ENCODE data around the gene HSF4. TPM values are rescaled to one million over a fixed set of nuclear protein-coding genes. Genes with fewer than 3 reads are reported as not detected.
"Not testable (repeated sequence)": the region's sequence is repeated elsewhere in the genome, so short reads cannot be mapped to it uniquely, and the experiment has no call there.

Gene HSF4
- total RNA-seq, result 49.9 TPM
- long read RNA-seq, partial matches to known transcripts, result 4 of 25 reads
- long read RNA-seq, other reads (novel, unspliced or antisense), result 19 of 25 reads

DNA sequence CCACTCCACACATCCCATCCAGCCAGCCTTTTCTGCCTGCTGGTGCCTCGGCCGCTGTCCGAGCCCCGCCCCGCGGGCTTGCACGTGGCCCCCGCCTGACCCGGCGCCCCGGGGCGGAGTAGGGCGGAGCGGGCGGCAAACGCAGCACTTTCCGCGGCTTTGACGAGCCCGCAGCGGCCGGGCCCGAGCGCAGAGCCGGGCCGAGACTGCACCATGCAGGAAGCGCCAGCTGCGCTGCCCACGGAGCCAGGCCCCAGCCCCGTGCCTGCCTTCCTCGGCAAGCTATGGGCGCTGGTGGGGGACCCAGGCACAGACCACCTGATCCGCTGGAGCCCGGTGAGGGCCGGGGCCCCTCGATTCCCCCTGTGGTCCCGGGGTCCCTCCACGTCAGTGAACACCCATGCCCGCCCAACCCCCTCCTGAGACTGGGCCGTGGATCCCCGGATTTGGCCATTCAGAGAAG is at the start of gene HSF4:
Gene HSF4, plus strand, starts transcription at position 147 of the 463 bp plus-strand sequence. Its CDS starts 67 bp downstream, at position 214.
- intact Hi-C loops (cut with DNase I), result no loop called here
- ATAC-seq, result peak; percentile 62
- peak; percentile 87 for DNase-seq (ENCODE audit: missing footprints)

DNA sequence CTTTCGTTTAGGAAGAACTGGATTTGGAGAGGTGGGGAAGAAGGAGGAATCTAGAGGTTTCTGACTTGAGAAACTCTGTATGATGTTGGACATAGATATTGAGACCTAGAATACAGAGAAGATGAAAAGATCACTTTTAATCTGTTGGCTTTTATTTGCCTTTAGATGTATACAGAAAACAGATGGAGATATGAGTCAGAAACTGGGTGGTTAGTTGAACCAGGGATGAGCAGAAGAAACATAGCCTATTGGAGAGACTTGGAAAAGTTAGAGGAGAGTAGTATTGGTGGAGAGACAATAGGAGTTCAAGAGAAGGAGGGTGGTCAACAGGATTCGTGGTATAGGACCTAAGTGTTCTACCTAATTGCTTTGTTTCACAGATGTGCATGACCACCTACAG is 49.8 kb upstream of the HSF4 start:
- DNase-seq (ENCODE audit: missing footprints) (no peak), ATAC-seq (no peak)
- intact Hi-C loops (cut with DNase I), result loop anchor here (5.0 kb wide), 1 partner anchor 43 kb away; the partner anchor contains the start of genes FBXL8 and TRADD

DNA sequence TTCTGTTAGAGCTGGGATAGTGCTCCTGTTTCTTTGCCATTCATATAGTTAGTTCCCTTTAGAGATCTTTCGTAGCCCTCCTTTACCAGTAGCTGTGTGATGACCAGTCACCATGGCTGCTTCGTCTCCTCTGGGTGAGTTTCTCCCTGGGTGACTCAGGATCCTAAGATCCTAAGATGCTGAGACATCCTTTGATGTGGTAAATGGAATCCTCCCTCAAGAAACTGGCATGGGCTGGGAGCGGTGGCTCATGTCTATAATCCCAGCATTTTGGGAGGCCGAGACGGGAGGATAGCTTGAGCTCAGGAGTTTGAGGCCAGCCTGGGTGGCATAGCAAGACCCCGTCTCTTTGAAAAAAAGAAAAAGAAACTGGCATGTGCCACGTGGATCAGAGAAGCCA is 48.9 kb upstream of the HSF4 start:
- no peak for ATAC-seq
- intact Hi-C loops (cut with DNase I), result no loop called here

DNA sequence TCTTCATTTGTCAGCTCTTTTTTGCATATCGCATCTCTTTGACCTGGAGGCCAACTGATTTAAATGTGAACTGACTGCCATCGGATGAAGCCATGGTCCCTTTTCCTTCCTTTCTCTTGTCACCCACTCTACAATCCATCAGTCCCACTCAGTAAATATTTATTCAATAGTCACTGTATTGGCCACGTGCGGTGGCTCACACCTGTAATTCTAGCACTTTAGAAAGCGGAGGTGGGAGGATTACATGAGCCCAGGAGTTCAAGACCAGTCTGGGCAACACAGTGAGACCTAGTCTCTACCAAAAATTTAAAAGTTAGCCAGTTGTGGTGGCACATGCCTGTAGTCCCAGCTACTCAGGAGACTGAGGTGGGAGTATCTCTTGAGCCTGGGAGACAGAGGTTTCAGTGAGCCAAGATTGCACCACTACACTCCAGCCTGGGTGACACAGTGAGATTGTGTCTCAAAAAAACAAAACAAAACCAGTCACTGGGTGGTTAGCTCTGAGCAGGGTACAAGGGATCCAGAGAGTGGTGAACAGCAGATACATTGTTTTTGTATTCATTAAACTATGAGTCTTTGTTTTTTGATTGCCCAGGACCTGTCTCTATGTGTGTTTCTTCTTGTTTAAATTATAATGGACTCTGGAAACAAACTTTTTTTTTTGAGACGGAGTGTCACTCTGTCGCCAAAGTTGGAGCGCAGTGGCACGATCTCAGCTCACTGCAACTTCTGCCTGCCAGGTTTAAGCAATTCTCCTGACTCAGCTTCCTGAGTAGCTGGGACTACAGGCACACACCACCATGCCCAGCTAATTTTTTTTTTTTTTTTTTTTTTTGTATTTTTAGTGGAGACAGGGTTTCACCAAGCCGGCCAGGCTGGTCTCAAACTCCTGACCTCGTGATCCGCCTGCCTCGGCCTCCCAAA is 47.9 kb upstream of the HSF4 start:
- no peak for DNase-seq (ENCODE audit: missing footprints)
- no peak for ATAC-seq
- intact Hi-C loops (cut with DNase I), result no loop called here

More for the DNA sequence above, 48.9 kb upstream of the HSF4 start:
- no peak for DNase-seq (ENCODE audit: missing footprints)

DNA sequence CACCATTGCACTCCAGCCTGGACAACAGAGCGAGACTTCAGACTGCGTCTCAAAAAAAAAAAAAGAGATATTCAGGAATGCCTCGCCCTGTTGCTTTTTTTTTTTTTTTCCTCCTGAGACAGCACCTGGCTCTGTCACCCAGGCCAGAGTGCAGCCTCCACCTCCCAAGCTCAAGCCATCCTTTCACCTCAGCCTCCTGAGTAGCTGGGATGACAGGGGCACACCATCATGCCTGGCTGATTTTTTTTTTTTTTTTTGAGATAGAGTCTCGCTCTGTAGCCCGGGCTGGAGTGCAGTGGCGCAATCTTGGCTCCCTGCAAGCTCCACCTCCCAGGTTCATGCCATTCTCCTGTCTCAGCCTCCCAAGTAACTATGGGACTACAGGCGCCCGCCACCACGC is 46.8 kb upstream of the HSF4 start:
- DNase-seq (ENCODE audit: missing footprints) (no peak), ATAC-seq (no peak)
- intact Hi-C loops (cut with DNase I), result no loop called here

DNA sequence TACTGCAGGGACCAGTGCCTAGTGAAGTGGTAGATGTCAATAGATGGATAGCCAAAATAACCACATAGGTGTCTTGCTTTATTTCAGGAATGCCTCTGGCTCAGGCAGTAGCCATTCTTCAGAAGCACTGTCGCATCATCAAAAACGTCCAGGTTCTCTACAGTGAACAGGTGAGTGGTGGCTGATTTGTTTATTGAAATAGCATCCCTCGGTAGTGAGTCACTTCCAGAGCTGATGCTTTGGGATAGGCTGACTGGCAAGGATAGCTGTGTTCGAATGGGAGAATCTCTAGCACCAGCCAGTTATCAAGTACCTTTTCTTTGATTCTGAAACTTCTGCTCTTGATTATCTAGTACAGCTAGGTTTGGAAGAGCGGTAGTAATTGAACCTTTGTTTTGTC is 44.5 kb upstream of the HSF4 start:
- DNase-seq (ENCODE audit: missing footprints) (no peak), ATAC-seq (no peak)
- intact Hi-C loops (cut with DNase I), result no loop called here

GRCh38 chr16:67122799-67123198 is 41.7 kb upstream of the HSF4 start:
- ATAC-seq; DNase-seq (ENCODE audit: missing footprints); intact Hi-C loops (cut with DNase I): not testable (repeated sequence)

- no peak for ATAC-seq
- intact Hi-C loops (cut with DNase I), result no loop called here
- no peak for DNase-seq (ENCODE audit: missing footprints)
Measured at GRCh38 chr16:67128417-67128816, 36.1 kb upstream of the HSF4 start.

GRCh38 chr16:67128887-67129286 is 35.7 kb upstream of the HSF4 start:
- DNase-seq (ENCODE audit: missing footprints), result no peak
- intact Hi-C loops (cut with DNase I), result no loop called here
- no peak for ATAC-seq

GRCh38 chr16:67129422-67129821 is 35.1 kb upstream of the HSF4 start:
- no peak for ATAC-seq
- no peak for DNase-seq (ENCODE audit: missing footprints)
- intact Hi-C loops (cut with DNase I), result no loop called here

DNA sequence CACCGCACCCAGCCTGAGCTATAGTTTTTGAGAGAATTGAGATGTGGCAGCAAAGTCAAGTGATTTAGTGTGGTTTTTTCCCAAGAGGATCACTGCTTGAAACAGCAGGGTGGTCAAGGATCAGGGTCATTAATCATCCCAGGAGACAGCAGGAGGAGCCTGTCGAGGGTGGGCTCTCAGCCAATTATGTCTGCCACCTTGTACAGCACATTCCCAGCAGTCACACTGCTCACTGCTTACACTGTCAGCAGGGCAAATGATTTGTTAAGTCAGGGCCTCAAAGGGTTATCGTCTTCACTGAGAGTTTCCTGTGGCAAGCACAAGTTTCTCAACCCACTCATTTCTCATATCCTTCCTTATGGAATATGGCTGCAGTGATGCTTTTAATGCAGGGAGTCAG is 26.9 kb upstream of the HSF4 start:
- ATAC-seq, result no peak
- DNase-seq (ENCODE audit: missing footprints), result no peak

DNA sequence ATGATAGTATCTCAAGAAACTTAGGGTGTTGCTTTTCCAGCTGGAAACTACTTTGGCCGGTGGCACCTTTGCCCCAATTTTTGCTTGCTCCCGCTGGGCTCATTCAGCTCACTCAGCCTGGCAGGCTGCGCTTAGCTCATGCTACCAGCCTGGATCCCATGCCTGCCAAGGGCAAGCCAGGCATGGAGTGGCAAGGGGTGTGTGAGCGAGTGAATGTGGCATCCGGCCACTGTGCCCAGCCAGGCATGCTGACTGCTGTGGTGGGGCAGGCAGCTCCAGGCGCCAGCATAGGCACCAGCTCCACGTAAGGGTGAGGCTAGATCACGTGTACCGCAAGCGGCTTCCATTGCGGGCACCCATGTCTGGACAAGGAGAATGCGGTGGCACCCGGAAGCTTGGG is 23.2 kb upstream of the HSF4 start:
- DNase-seq (ENCODE audit: missing footprints), result peak; percentile 41
- ATAC-seq, result no peak
- intact Hi-C loops (cut with DNase I), result no loop called here

More for the DNA sequence above, 26.9 kb upstream of the HSF4 start:
- intact Hi-C loops (cut with DNase I), result no loop called here

- ATAC-seq, result no peak
- intact Hi-C loops (cut with DNase I), result no loop called here
- DNase-seq (ENCODE audit: missing footprints), result no peak
Measured at GRCh38 chr16:67142342-67142741, 22.2 kb upstream of the HSF4 start.

DNA sequence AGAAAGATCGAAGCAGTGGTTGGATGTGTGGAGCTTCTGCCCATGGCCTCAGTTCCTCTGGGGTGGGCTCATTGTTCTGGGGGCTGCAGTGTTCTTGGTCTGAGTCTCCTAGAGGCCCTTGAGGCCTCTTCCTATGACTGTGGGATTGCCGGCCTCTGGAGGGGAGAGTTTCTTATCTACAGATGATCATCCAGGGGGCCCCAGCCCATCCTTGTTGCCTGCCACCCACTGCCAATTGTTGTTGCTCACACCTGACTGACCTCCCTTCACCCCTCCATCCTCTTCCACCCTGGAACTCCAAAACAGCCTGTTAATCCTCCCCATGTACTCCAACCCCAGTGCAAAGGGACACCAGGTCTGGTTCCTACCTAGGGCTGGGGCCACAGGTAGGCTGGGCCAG is 19.6 kb upstream of the HSF4 start:
- ATAC-seq, result no peak
- peak; percentile 26 for DNase-seq (ENCODE audit: missing footprints)
- intact Hi-C loops (cut with DNase I), result no loop called here

- DNase-seq (ENCODE audit: missing footprints) (no peak), ATAC-seq (no peak)
- intact Hi-C loops (cut with DNase I), result no loop called here
Measured at GRCh38 chr16:67145746-67146145, 18.8 kb upstream of the HSF4 start.

DNA sequence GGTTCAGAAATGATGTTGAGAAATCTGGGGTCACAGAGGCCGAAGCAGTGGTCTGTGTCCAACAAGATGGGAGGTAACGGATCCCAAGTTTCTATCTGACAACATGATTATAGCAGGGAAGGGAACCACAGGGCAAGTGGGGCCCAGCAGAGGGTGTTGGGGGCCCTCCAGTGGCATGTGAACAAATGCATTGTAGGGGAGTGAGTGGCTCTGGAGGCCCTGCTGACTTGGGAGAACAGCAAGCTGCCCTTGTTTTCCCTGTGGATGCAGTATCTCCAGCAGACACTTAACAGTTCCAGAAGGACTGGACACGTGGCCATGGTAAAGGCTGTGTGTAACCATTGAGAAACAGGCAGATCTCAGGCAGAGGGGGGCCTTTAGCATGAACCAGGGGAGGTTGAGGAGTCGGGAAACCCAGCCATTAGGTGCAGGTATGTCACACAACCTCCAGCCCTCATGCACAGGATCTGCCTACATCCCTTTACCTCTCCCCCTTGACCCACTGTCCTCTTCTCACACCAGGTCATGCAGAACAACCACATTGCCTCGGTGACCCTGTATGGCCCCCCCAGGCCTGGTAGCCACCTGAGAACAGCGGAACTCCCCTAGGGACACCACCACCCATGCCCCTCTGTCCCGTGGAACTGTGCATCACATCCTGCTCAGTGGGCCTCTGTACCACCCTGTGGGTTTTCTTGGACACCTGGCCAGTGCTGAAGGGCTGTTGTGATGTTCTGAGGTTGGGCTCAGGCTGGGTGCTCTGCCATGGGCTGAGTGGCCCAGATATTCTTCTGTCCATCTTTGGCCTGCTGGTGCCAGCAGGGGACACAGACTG is 17.8 kb upstream of the HSF4 start:
- ATAC-seq, result no peak
- intact Hi-C loops (cut with DNase I), result no loop called here
- DNase-seq (ENCODE audit: missing footprints), result no peak

- DNase-seq (ENCODE audit: missing footprints), result peak; percentile 57
- intact Hi-C loops (cut with DNase I), result no loop called here
- ATAC-seq, result no peak
Measured at GRCh38 chr16:67147437-67148140, 17.0 kb upstream of the HSF4 start.

DNA sequence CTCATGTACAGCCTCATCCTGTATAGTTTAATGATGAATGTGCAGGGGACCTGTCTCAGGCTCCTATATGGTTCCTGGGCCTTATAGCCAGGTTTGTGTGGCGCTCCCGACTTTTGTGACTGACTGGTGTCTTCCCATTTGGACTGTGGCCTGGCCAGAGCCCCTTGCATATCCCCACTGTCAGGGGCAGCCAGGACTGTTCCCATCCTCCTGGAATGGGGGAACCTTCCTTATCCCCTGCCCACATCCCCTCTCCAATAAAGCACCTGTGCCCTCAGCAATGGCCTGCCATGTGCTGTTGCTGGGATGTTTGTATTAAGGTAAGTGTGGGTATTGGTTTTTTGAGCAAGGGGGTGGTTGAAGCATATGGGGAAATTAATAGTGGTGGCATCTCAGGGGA is 16.3 kb upstream of the HSF4 start:
- intact Hi-C loops (cut with DNase I), result no loop called here
- ATAC-seq, result no peak

More for the DNA sequence above, 16.3 kb upstream of the HSF4 start:
- DNase-seq (ENCODE audit: missing footprints), result no peak

Measured in Right ventricle myocardium inferior (tissue), 1 donor.